ENCODE data around the gene OLFML2A. TPM values are rescaled to one million over a fixed set of nuclear protein-coding genes. Genes with fewer than 3 reads are reported as not detected.
"Not testable (repeated sequence)": the region's sequence is repeated elsewhere in the genome, so short reads cannot be mapped to it uniquely, and the experiment has no call there.

The OLFML2A gene
- total and polyA plus RNA-seq, 2 of the 4 experiments (the other 2 are of a cell fraction): 2.0 to 5.9 TPM

DNA sequence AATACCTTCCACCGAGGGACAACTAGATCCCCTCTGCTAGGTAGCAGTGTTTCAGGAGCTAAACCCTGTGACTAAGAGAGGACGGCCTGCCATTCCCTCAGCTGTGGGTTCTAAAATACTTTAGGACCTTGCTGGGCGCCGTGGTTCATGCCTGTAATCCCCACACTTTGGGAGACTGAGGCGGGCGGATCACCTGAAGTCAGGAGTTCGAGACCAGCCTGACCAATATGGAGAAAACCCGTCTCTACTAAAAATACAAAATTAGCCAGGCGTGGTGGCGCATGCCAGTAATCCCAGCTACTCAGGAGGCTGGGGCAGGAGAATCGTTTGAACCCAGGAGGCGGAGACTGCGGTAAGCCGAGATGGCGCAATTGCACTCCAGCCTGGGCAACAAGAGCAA lies 4.1 kb upstream of the OLFML2A start:
- H3K56ac ChIP-seq (ENCODE audit: extremely low read depth, insufficient read depth, low read length); BruUV-seq (replicated peaks); ATAC-seq (ENCODE audit: low read depth); H2BK120ac ChIP-seq (ENCODE audit: low read depth, low read length); H3K14ac ChIP-seq (replicated peaks; ENCODE audit: low read depth, low read length); H2AFZ ChIP-seq (replicated peaks; ENCODE audit: low read length, poor library complexity); H3K9ac ChIP-seq (ENCODE audit: low read depth, low read length); H4K8ac ChIP-seq (ENCODE audit: low read depth in 2 of 2, low read length in 2 of 2); H3K18ac ChIP-seq (ENCODE audit: low read depth, low read length); POLR2A ChIA-PET (ENCODE audit: unreplicated experiment); intact Hi-C loops (cut with micrococcal nuclease); H2AK5ac ChIP-seq (ENCODE audit: low read depth, low read length); DNase-seq; H3K4me1 ChIP-seq (ENCODE audit: control insufficient read depth, insufficient read depth, low read length); H3K23ac ChIP-seq (ENCODE audit: low read depth, low read length); H3K9me3 ChIP-seq (ENCODE audit: control insufficient read depth, insufficient read depth, low read length); H2BK15ac ChIP-seq (ENCODE audit: low read depth, low read length); H2AK9ac ChIP-seq (replicated peaks; ENCODE audit: low read depth, low read length, poor library complexity); dilution Hi-C loops (cut with HindIII; ENCODE audit: low sequenced_read_pairs, unreplicated experiment); H2BK20ac ChIP-seq (ENCODE audit: low read depth, low read length); H3K4me2 ChIP-seq (ENCODE audit: low read depth, low read length); H3K27ac ChIP-seq (ENCODE audit: insufficient read depth, low read length); H2BK5ac ChIP-seq (ENCODE audit: low read depth, low read length, poor library complexity, severe bottlenecking); H3K4me3 ChIP-seq (ENCODE audit: insufficient read depth, low read depth, low read length); H4K91ac ChIP-seq (ENCODE audit: insufficient read depth, low read depth, low read length); H3K9me1 ChIP-seq (ENCODE audit: insufficient read depth, low read length); H3K36me3 ChIP-seq (ENCODE audit: control insufficient read depth, insufficient read depth, low read length); H3K79me1 ChIP-seq (ENCODE audit: low read depth in 1 of 2, low read length in 2 of 2); H3K4ac ChIP-seq (ENCODE audit: low read depth, low read length); H4K5ac ChIP-seq (ENCODE audit: low read depth, low read length): not testable (repeated sequence)
- in situ Hi-C loops (cut with MboI; ENCODE audit: low sequenced_read_pairs): loop anchor here (5.0 to 10.0 kb wide), 3 partner anchors 79 to 599 kb away; partner anchors contain the start of genes SCAI and WDR38
- peaks cover 12% of the 10 kb centered on the region for H4K20me1 ChIP-seq (ENCODE audit: insufficient read depth, low read length)
- CTCF ChIA-PET: interaction anchor here (1.8 to 9.5 kb wide), 2 partner anchors 68 to 81 kb away, joined by 6 to 165 read pairs; partner anchors contain the start of gene WDR38
- 89% methylated on average over 8 of the region's 15 CpGs; no CpG with 5 or more reads in 1 of the 2 experiments for WGBS, 2 experiments (ENCODE audit: extremely low coverage in 2 of 2, insufficient read length in 1 of 2)
- peaks cover 29% of the 10 kb centered on the region for H3K27me3 ChIP-seq (ENCODE audit: control insufficient read depth, insufficient read depth, low read length)
